ENCODE data around the gene WFIKKN2. TPM values are rescaled to one million over a fixed set of nuclear protein-coding genes. Genes with fewer than 3 reads are reported as not detected.

Gene WFIKKN2
- total RNA-seq, 4 donors from 2014 or later: 0.08 TPM; not detected in 3

DNA sequence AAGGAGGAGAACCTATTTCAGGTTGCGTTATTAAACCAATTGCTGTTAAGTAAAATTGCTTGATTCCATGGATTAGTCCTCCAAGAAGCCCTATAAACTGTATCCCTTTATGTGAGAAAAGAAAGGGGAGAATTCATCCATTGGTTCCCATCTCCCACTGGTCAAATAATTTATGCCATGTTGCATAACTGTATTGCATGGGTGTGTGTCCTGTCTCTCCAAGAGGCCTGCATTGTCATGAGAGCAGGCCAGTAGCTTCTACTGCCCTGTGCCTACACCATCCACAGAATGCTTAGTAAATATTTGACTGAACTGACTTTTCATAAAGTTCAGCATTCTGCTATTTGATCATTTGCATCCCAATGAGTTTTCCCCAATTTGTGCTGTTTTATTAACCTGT is 42.5 kb downstream of the WFIKKN2 start:
- DNase-seq: no peak
- intact Hi-C loops (cut with DNase I): no loop called here
- no peak overlapping the region for H3K4me3 ChIP-seq
- no peaks in the 10 kb centered on the region for H3K27me3 ChIP-seq
- H3K27ac ChIP-seq: no peak overlapping the region
- H3K9me3 ChIP-seq: peaks cover 0 to 3% (median 0%) of the 10 kb centered on the region in 3 donors
- WGBS, 2 donors: 93 to 100% methylated on average over 1 of the region's 1 CpG
- TF ChIP-seq CTCF (IDR thresholded peaks at IDR 0.05) (no peak), POLR2A (IDR thresholded peaks at IDR 0.05) (no peak)
- no peaks in the 10 kb centered on the region for H3K36me3 ChIP-seq
- peaks cover 0 to 5% (median 0%) of the 10 kb centered on the region in 3 donors for H3K4me1 ChIP-seq

- 86 to 87% methylated on average over 5 of the region's 5 CpGs for WGBS, 2 donors
- Histone ChIP-seq H3K36me3 (no peaks in the 10 kb centered on the region), H3K27me3 (no peaks in the 10 kb centered on the region), H3K9me3 (peaks cover 0 to 3% (median 0%) of the 10 kb centered on the region in 3 donors), H3K4me1 (peaks cover 0 to 5% (median 0%) of the 10 kb centered on the region in 3 donors), H3K4me3 (no peak overlapping the region), H3K27ac (no peak overlapping the region)
- TF ChIP-seq CTCF (IDR thresholded peaks at IDR 0.05) (no peak), POLR2A (IDR thresholded peaks at IDR 0.05) (no peak)
- intact Hi-C loops (cut with DNase I): no loop called here
- DNase-seq: no peak
Observed at GRCh38 chr17:50879086-50879485, 43.7 kb downstream of the WFIKKN2 start.

GRCh38 chr17:50881182-50881581 is 45.8 kb downstream of the WFIKKN2 start:
- TF ChIP-seq POLR2A (IDR thresholded peaks at IDR 0.05) (no peak), CTCF (IDR thresholded peaks at IDR 0.05) (no peak)
- H3K4me3 ChIP-seq: no peak overlapping the region
- peaks cover 0 to 9% (median 0%) of the 10 kb centered on the region in 3 donors for H3K4me1 ChIP-seq
- no peaks in the 10 kb centered on the region for H3K36me3 ChIP-seq
- intact Hi-C loops (cut with DNase I): no loop called here
- no peaks in the 10 kb centered on the region for H3K27me3 ChIP-seq
- no peak for DNase-seq
- 81 to 92% methylated on average over 2 of the region's 2 CpGs for WGBS, 2 donors
- H3K9me3 ChIP-seq: peaks cover 0 to 3% (median 0%) of the 10 kb centered on the region in 3 donors
- H3K27ac ChIP-seq: no peak overlapping the region

- H3K9me3 ChIP-seq: peaks cover 0 to 3% (median 0%) of the 10 kb centered on the region in 3 donors
- DNase-seq: no peak
- intact Hi-C loops (cut with DNase I): no loop called here
- WGBS, 2 donors: 85 to 88% methylated on average over 7 of the region's 7 CpGs
- TF ChIP-seq POLR2A (IDR thresholded peaks at IDR 0.05) (no peak), CTCF (IDR thresholded peaks at IDR 0.05) (no peak)
- H3K36me3 ChIP-seq: no peaks in the 10 kb centered on the region
- H3K27me3 ChIP-seq: no peaks in the 10 kb centered on the region
- no peak overlapping the region for H3K4me3 ChIP-seq
- H3K27ac ChIP-seq: no peak overlapping the region
- peaks cover 0 to 9% (median 0%) of the 10 kb centered on the region in 3 donors for H3K4me1 ChIP-seq
Observed at GRCh38 chr17:50882851-50883250, 47.5 kb downstream of the WFIKKN2 start.

GRCh38 chr17:50883850-50884438 is 48.6 kb downstream of the WFIKKN2 start:
- Histone ChIP-seq H3K4me3 (no peak overlapping the region), H3K27ac (no peak overlapping the region), H3K4me1 (peaks cover 0 to 9% (median 0%) of the 10 kb centered on the region in 3 donors), H3K27me3 (no peaks in the 10 kb centered on the region), H3K9me3 (peaks cover 0 to 3% (median 0%) of the 10 kb centered on the region in 3 donors), H3K36me3 (no peaks in the 10 kb centered on the region)
- 75 to 85% methylated on average over 5 of the region's 5 CpGs for WGBS, 2 donors
- TF ChIP-seq CTCF (IDR thresholded peaks at IDR 0.05) (no peak), POLR2A (IDR thresholded peaks at IDR 0.05) (no peak)
- intact Hi-C loops (cut with DNase I): no loop called here
- no peak for DNase-seq
